GM21723 (cell line): ENCODE results near the gene IQCM.

Experiments
- ATAC-seq: cut with Tn5 transposase; IDR thresholded peaks from one replicate; pipeline ENCODE4 v1.9.1; 2021; ENCODE audit warnings: mild to moderate bottlenecking, moderate library complexity; ENCODE audit not compliant: unreplicated experiment

The IQCM gene

DNA sequence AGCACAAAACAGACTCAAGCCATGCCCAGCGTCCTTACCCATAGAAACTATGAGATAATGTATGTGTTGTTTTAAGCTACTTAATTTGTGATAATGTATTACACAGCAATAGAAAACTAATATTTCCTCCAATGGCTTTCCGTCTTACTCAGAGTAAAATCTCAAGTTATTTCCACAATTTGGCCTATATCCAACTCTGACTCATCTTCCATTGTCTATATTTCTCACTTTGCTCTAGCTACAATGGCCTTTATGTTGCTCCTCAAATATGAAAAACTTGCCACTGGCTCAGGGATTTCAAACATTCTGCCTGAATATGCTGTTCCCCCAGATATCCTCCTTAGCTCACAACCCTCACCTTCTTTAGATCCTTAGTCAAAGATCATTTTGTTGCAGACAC is 31.6 kb downstream of the IQCM start:
- ATAC-seq = no peak

DNA sequence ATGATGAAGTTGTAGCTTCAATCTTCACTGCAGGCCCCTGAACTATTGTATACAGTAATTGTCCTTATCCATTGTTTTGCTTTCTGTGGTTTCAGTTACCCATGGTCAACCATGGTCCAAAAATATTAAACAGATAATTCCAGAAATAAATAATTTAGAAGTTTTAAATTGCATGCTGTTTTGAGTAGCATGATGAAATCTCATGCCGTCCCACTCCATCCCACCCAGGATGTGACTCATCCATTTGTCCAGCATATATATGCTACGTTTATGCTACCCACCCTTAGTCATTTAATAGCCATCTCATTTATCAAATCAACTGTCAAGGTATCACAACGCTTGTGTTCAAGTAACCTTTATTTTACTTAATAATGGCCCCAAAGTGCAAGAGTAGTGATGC is 34.5 kb downstream of the IQCM start:
- no peak for ATAC-seq

DNA sequence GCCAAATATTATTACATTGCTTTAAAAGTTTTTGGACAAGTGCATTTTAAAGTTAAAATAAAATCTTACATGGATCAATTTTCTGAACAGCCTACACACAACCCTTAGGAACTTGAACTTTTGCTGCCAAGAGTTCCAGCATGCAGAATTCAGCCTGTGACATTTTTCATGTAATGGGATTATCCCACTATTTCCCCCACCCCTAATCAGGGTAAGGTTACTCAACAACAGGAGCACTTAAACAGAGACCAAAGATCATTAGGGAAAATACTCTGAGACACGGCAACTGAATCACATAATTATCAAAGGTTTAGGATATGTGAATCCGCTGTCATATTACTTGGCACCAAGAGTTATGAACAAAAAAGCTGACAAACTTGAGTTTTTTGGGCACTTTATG is 47.2 kb downstream of the IQCM start:
- ATAC-seq = no peak

DNA sequence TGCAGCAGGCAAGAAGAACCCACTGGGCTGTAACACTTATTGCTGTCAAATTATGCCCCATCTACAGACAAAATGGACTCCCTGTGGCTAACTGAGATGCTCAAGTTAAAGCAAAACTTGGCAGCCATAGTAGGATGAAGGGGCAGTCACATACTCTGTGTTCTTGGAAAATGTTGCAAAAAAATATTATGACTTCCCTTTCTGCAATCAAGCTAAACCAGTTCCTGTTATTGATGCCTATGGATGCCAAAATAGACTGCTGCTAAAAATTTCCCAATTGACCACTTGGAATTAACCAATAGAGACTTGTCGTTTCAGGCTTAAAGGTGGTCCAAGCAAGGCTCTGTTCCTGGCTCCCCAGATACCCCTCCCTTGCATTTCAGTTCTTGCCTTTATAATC is 49.5 kb downstream of the IQCM start:
- no peak for ATAC-seq

DNA sequence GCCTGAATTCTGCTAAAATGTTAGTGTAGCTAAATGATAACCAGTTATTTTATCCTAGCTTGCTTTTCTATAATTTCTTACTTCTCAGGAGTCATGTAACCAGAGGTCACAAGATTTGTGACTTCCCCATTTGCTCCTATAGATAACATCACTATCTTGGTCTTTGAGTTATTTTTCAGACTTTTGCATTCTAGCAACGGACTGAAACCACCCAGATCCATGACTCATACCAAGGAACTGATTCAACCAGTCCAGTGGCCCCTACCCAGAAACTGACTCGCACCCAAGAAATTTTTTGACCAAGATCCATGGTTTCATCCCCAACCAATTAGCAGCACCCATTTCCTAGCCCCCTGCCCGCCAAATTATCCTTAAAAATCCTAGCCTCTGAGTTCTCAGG is 50.0 kb downstream of the IQCM start:
- ATAC-seq = no peak

DNA sequence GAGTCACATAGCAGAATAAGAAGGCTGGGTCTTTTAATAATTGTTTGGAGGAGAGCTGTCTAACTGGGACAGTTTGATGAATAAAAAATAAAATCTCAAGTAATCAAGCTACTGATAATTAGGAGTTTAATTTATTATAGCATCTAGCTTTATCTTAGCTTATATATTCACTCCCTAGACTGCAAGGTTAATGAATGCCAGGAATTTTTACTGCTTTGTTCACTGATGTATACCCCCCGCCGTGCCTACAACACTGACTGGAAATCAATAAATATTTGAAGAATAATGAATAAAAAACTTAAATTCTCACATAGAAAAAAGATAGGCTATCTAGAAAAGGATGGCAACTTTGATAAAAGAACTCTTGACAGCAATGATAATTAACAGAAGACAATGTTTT is 59.7 kb downstream of the IQCM start:
- no peak for ATAC-seq

DNA sequence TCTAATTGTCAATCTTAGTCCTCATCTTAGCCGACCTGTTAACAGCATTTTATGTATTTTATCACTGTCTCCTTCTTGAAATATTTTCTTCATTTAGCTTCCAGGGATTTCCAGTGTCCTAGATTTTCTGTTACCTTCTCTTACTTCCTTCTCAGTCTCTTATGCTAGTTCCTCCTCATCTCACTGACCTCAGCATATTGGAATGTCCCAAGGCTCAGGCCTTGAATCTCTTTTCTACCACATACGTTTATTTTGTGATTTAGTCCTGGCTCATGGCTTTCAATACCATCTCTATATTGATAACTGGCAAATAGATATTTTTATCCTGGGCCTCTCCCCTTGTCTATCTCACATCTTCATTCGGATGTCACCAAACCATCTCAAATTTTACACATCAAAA is 61.1 kb downstream of the IQCM start:
- no peak for ATAC-seq

DNA sequence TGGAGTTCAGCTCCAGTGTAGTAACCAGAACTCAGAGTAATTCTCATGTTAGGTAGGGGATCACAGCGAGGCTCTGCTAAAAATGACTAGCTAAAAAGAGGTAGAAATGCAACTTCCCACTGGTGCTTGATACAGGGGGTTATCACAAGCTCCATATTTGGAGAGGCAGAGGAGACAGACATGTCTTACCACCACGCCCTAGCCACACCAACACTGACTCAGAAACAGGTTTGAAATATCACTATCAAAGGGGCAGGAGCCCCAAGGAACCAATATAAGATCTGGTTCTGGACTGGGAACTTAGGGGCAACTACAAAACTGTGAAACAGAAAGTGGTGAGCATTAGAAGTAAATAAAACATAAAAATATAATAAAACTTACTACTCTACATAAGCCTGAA is 62.9 kb downstream of the IQCM start:
- no peak for ATAC-seq

DNA sequence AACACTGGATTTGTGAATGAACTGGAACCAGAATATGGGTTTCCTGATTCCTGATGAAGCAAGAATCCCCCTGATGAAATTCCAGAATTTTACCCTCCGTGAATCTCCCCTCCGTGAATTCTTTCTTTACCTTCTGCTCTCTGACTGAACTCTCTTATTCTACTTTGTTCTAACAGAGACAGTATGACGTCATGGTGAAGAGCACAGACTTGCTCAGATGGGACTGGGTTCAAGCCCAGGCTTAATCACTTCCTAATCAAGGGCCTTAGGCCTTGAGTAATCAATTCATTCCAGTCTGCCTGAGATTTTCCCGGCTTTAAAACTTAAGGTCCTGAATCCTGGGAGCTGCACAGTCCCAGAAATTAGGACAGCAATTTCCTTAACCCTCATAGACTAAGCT is 64.5 kb downstream of the IQCM start:
- no peak for ATAC-seq

DNA sequence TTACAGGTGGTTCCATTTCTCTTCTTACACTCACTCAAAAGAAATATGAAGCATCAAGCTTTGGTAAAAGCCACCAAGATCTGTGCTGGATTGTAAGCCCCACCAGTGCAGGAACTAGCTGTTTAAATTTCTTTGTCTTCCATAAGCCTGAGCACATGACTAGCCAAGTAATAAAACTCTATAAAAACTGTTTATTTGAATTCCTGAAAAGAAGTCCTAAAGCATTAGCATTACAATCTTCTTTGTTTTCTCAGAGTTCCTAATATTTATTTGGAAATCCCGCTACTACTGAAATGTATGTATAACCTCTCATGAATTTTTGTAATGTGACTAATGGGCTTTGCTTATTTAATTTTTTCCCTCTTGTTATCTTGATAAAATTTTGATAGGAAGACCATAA is 65.9 kb downstream of the IQCM start:
- ATAC-seq = no peak

DNA sequence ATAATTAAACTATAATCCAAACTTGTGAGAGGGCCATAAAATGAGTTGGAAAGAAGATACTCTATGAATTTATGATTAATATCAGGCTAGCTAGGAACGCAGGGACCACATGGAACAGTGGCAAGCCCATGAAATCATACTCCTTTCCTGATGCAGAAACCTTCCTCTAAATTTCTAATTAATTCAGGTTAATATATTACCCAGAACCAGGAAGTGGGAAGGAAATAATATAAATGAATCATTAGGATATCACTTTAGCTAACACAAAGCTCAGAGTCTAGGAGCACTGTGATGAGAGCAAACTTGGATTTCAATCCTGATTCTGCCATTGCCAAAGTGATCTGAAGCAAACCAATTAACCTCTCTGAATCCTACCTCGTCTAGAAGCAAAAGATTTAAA is 68.0 kb downstream of the IQCM start:
- ATAC-seq = no peak

DNA sequence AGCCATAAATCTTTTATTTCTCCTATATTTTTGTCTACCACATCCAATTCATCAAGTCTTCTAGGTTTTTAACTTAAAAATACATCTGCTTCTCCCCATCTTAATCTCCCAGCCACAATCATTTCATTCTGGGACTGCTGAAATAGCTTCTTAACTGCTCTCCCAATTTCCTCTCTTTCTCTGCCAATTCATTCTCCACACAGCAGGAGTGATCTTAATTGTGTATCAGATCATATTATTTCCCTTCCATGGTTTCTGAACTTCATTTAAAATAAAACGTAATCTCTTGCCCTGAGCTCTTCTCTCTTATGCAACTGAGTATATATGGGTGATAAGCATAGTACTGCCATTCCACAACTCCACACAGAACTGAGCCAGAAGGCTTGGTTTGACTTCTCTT is 69.4 kb downstream of the IQCM start:
- no peak for ATAC-seq

DNA sequence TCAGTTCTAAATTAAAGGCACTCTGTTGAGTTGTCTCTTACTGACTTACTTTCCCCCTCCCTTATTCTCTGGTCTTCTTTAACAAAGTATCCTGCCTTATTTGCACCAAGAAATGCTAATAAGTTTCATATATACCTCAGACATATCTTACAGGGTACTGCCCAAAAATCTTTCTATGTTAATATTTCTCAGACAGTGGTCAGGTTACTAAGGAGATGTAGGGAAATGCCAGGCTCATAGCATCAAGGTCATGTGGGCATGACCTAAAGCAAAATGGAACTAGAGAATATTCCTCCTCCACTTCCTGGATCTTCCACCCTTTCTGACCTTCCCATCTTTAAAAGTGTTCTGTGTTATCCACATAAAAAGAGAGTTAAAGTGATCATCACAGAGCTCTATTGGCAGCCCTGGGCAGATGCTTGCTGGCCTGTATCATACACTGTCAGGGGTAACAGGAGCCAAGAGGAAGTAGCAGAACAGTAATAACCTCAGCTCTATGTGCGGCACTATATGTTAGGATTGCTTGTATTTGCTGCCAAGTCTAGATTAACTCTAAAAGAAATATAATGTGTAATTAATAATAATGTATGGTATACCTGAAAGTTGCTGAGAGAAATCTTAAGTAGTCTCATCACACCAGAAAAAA is 74.3 kb downstream of the IQCM start:
- no peak for ATAC-seq

DNA sequence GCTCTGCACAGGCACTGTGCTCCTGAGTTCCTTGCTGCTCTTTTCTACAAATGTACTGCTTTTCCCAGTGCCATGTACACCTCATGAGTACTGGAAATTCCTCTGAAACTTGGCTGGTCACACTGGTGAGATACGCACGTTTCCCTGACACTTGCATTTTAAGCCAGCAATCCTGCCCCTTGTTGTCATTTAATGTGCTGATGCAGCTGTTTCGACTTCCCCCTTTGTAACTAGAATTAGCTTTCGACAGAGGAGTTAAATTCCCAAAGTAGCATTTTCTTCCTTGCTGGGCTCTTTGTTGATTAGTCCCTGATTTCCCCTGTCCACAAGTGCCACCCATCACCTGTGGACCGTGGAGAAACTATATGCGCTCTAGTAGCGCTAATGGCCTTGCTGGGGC is 77.5 kb downstream of the IQCM start:
- ATAC-seq = no peak

DNA sequence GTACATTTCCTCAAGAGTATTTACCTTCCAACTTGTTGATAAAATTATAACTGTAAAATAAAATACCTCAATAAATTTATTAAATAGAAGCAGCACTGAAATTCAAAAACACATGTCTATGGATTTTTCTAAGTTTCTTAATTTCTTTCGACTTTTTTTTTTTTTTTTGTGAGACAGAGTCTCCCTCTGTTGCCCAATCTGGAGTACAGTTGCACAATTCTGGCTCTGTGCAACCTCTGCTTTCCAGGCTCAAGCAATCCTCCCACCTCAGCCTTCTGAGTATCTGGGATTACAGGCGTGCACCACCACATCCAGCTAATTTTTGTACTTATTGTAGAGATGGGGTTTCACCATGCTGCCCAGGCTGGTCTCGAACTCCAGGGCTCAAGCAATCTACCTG is 79.8 kb downstream of the IQCM start:
- no peak for ATAC-seq

DNA sequence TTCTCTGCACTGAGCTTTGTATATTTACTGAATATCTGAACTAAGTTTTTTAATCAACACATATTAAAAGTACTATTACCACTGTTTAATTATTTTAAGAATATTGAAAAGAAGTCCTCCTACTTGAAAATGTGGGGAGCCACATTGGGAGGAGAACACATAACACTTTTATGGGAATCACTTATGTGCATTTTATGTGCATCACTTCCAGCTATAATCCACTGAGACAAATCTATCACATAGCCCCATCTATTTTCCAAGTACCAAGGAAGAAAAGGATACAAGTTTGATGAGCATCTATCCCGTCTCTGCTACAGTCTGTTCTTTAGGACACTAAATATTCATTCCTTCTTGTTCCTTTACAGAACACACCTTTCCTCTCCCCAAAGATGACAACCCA is 87.2 kb downstream of the IQCM start:
- no peak for ATAC-seq

DNA sequence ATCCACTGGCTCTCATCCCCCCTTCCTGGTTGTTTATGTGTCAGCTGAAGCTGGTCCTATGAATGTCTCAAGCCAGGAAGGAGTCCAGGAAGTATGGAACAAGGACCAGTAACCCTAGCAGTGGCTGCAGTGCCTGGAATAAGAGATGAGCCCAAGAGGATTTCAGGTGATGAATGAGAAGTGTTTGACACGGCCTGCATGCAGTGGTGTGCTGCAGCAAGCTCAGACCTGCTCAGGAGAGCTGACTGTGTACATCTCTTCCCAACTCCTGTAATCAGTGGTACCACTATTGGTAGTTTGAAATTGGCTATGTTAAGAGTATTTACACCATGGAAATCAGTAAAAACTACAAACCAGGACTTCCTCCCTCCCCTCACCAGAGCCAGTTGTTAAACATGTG is 88.0 kb downstream of the IQCM start:
- no peak for ATAC-seq

DNA sequence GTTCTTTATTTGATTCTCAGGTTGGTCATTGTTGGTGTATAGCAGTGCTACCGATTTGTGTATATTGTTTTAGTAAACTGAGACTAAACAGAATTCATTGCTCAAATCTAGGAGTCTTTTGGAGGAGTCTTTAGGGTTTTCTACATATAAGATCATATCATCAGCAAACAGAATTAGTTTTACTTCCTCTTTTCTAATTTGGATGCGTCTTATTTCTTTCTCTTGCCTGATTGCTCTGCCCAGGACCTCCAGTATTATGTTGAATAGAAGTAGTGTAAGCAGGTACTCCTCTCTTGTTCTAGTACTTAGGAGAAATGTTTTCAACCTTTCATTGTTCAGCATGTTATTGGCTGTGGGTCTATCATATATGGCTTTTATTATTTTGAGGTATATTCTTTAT is 92.6 kb downstream of the IQCM start:
- ATAC-seq = no peak

DNA sequence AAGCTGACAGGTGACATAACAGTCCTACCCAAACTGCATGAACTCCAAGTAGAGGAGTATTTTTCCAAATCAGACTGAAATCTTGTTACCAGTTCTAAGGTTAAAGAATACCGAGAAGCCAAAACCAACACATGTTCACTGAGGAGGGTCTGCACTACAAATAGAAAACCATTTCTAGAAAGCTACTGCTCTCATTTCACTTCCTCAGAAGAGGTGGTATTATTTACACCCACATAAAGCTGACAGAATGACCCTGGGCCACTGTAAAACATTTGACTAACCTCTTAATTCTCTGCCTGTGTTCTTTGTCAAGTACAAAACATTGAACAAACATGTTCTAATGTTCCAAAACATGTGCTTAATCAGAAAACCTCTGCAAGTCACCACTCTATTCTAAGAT is 95.8 kb downstream of the IQCM start:
- no peak for ATAC-seq

DNA sequence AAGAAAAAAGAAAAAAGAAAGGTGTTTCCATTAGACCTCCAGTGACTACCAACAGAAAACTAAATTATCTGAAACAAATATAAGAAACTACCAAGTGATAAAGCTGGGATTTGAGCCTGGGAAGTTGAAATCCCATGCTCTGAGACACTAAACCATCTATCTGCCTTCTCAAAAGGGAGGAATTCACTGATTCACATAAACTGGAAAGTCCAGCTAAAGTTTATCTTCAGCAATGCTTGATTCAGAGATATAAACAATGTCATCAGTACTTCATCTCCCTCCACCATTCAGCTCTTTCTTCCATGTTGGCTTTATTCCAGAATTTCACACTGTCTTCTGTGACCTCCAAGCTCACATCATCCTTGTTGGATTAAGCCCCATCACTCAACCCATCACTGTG is 96.3 kb downstream of the IQCM start:
- no peak for ATAC-seq

DNA sequence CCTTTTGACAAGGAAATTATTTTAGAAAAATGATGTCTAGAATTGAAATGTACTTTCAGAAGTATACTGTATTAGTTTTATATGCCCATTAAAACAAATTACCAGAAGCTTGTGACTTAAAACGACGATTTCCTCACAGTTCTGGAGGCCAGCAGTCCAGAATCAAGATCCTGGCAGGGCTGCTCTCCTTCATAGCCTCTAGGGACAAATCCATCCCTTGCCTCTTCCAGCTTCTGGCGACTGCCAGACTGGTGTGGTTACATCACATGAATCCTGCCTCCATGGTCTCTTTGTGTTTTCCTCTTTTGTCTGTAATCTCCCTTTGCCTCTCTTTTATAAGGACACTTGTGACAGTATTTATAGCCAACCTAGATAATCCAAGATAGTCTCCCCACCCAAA is 97.1 kb downstream of the IQCM start:
- no peak for ATAC-seq

DNA sequence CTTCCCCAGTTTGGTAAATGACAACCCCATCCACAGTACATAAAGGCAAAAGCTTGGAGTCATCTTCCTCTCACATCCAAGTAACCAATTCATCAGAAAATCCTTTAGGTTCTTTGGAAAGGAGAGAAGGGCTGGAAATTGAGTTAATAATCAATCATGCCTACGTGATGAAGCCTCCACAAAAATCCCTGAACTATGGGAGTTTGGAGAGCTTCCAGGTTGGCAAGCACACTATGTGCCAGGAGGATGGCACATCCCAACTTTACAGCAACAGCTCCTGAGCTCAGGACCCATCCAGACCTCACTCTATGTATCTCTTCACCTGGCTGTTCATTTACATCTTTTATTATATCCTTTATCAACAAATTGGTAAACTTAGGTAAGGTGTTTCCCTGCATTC is 98.9 kb downstream of the IQCM start:
- ATAC-seq = no peak

DNA sequence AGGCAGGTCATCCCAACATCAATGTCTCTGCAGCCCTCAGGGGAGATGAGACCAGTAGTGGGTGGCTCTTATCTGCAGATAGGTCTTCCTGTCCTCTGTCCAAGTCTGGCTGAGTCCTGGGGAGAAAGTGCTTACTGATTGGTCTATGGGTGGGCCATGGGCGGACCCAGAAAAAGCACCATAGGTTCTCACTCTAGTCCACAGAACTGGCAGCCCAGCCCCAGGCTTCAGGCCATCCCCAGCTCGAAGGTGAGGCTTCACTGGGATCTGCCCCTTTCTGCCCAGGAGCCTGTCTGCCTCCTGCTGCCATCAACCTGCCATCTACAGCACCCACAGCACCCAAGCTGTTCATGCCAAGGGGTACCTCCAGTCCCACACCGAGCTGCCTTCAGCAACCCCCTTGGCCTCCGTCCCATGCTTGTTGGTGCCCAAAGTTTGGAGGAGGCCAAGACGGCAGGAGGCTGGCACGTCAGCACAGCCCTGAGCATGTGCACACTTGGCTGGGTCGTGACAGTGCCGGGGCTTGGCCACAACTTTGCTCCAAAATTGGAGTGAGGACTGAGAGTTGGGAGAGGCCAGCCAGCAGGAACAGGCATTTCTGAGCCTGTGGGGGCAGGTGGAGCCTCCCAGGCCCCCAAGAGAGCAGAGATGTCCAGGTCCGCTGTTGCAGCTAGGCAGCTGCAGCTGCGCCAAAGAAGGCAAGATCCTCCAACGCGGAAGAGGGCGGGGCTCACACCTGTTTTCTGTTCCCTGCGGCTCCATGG is 99.6 kb downstream of the IQCM start:
- no peak for ATAC-seq
